GM19463 (cell line): Measurements from ENCODE around the gene ILK.

ENCODE experiments used
- ATAC-seq: cut with Tn5 transposase; IDR thresholded peaks from one replicate; pipeline ENCODE4 v1.9.1; 2021; ENCODE audit warnings: mild to moderate bottlenecking, moderate library complexity; ENCODE audit not compliant: unreplicated experiment

ILK gene

GRCh38 chr11:6619004-6619745, 15.6 kb downstream of the ILK start, which contains the start of gene TPP1:
TSS of gene TPP1 (minus strand) at chr11:6619422. CDS start at chr11:6619400, 22 bp downstream.
- peak; percentile 99 for ATAC-seq

GRCh38 chr11:6620636-6621035, 17.1 kb downstream of the ILK start:
- no peak for ATAC-seq

- ATAC-seq: no peak
Observed at GRCh38 chr11:6621711-6622211, 18.2 kb downstream of the ILK start.

- ATAC-seq: no peak
Observed at GRCh38 chr11:6622261-6623171, 18.9 kb downstream of the ILK start.

GRCh38 chr11:6623391-6624363, 20.1 kb downstream of the ILK start:
- no peak for ATAC-seq

GRCh38 chr11:6625156-6625831, 21.7 kb downstream of the ILK start:
- ATAC-seq: no peak

- ATAC-seq: no peak
Observed at GRCh38 chr11:6625832-6626420, 22.4 kb downstream of the ILK start.

GRCh38 chr11:6626971-6627761, 23.6 kb downstream of the ILK start:
- peak; percentile 18 for ATAC-seq

GRCh38 chr11:6627762-6628241, 24.2 kb downstream of the ILK start:
- peak; percentile 89 for ATAC-seq

- no peak for ATAC-seq
Observed at GRCh38 chr11:6628526-6628925, 25.0 kb downstream of the ILK start.

GRCh38 chr11:6629573-6629891, 26.0 kb downstream of the ILK start:
- ATAC-seq: no peak

GRCh38 chr11:6629892-6630631, 26.5 kb downstream of the ILK start:
- no peak for ATAC-seq

GRCh38 chr11:6630632-6631291, 27.2 kb downstream of the ILK start:
- no peak for ATAC-seq

- no peak for ATAC-seq
Observed at GRCh38 chr11:6631361-6631890, 27.9 kb downstream of the ILK start.

- no peak for ATAC-seq
Observed at GRCh38 chr11:6632116-6633073, 28.8 kb downstream of the ILK start.
